Measurements from ENCODE around the gene TGM2. TPM values are rescaled to one million over a fixed set of nuclear protein-coding genes. Genes with fewer than 3 reads are reported as not detected.
A peak's percentile ranks its signal among the peaks of the same experiment; 100 is the strongest.

TGM2 gene
- total RNA-seq, 4 donors from 2014 or later = 31.4 to 216 (median 145) TPM

DNA sequence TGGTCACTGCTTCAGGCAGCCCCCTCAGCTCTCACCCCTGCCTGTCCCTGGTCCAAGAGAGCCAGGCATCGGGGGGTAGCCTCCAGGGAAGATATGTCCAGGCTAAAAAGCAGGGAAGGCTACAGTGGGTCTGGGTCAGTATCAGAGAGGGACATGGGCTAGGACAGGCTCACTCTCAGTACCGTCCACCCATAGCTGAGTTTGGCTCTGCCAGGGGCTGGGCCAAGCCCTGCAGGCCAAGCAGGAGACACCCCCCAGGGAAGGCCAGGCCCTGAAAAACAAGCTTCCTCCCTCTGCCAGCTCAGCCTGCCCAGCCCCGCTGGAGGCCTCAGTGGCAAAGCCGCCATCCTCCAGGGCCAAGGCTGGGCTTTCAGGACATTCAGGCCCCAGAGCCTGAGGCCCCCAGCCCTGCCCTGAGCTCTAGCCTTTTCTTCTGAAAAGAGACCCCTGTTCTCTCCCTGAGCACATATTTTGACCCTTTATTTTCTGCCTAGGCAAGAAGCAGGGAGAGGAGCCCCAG is 28.6 kb upstream of the TGM2 start:
- Histone ChIP-seq H3K36me3 (no peaks in the 10 kb centered on the region), H3K9me3 (no peaks in the 10 kb centered on the region), H3K27me3 (no peaks in the 10 kb centered on the region), H3K4me3 (no peak overlapping the region), H3K27ac (no peak overlapping the region), H3K4me1 (no peaks in the 10 kb centered on the region)
- TF ChIP-seq, protein P1, sequence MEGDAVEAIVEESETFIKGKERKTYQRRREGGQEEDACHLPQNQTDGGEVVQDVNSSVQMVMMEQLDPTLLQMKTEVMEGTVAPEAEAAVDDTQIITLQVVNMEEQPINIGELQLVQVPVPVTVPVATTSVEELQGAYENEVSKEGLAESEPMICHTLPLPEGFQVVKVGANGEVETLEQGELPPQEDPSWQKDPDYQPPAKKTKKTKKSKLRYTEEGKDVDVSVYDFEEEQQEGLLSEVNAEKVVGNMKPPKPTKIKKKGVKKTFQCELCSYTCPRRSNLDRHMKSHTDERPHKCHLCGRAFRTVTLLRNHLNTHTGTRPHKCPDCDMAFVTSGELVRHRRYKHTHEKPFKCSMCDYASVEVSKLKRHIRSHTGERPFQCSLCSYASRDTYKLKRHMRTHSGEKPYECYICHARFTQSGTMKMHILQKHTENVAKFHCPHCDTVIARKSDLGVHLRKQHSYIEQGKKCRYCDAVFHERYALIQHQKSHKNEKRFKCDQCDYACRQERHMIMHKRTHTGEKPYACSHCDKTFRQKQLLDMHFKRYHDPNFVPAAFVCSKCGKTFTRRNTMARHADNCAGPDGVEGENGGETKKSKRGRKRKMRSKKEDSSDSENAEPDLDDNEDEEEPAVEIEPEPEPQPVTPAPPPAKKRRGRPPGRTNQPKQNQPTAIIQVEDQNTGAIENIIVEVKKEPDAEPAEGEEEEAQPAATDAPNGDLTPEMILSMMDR (IDR thresholded peaks at IDR 0.05) = no peak
- no peak for TF ChIP-seq POLR2A (IDR thresholded peaks at IDR 0.05)
- DNase-seq = peak in 1 of 3 donors; percentile 34

DNA sequence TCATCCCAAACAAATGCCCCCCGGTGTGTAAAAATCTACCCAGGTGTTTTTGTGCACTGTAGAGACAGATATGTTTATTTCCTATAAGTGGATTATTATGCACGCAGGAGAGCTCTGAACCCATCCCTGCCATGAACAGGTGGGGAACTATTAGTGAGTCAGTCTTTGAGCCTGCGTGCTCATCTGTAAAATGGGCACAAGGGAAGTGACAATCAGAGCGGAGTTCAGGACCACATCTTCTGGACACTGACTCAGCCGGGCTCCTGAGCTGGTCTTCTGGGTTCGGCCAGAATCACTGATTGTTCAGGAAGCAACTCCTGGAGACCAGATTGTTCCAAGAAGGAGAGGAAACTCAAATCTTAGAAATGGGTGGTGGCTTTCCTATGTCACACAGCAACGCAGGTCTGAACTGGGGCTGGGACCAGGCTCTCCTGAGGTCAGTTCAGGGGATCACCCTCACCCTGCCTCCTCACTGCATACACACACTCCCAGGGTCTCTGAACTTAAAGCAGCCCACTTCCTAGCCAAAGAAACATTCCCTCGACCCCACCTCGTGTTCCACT is 27.3 kb upstream of the TGM2 start:
- H3K36me3 ChIP-seq = no peaks in the 10 kb centered on the region
- DNase-seq = peak in 1 of 3 donors; percentile 13
- no peak overlapping the region for H3K27ac ChIP-seq
- H3K4me1 ChIP-seq = no peaks in the 10 kb centered on the region
- no peak overlapping the region for H3K4me3 ChIP-seq
- no peak for TF ChIP-seq POLR2A (IDR thresholded peaks at IDR 0.05)
- no peaks in the 10 kb centered on the region for H3K27me3 ChIP-seq
- no peaks in the 10 kb centered on the region for H3K9me3 ChIP-seq

DNA sequence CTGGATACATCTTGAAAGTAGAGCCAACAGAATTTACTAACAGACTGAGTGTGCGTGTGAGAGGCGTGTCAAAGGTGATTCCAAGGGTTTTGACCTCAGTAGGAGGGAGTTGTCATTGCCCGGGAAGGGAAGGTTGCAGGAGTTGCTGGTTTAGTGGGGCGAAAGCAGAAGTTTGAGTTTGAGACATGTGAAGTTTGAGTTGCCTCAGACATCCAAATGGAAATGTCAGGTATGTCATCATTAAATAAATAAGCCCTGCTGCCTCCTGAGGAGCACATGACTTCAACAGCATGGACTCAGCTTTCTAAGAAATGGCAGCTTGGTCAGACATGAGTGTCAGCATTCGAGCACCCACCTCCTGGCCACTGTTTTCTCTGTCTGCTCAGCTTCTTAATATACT is 26.6 kb upstream of the TGM2 start:
- Histone ChIP-seq H3K9me3 (no peaks in the 10 kb centered on the region), H3K27me3 (no peaks in the 10 kb centered on the region), H3K4me1 (no peaks in the 10 kb centered on the region), H3K4me3 (no peak overlapping the region), H3K36me3 (no peaks in the 10 kb centered on the region), H3K27ac (no peak overlapping the region)
- TF ChIP-seq, protein P1 (IDR thresholded peaks at IDR 0.05) = no peak
- DNase-seq = peak in 1 of 3 donors; percentile 15

DNA sequence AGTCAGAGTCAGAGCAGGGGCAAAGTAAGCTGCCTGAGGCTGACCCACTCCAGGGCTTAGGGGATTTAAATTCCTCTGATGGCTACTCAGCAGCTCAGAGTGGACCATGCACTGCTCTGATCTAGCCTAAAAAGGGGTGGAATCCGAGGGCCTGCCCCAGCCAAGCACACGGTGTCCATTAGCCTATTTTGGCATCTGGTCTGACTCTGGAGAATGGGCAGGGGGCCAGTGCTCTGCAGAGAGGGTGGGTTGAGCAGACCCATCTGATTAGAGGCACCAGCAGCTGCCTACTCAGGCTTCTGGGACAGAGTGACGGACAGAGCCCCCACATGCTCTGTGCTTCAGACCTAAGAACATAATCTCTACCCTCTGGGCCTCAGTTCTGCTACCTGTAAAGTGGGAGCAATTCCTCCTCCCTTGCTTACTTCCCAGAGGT is 25.9 kb upstream of the TGM2 start:
- no peaks in the 10 kb centered on the region for H3K4me1 ChIP-seq
- no peaks in the 10 kb centered on the region for H3K27me3 ChIP-seq
- no peak overlapping the region for H3K27ac ChIP-seq
- peak in 1 of 3 donors; percentile 39 for DNase-seq
- TF ChIP-seq, protein P1 (IDR thresholded peaks at IDR 0.05) = no peak
- TF ChIP-seq POLR2A (IDR thresholded peaks at IDR 0.05) = no peak
- no peaks in the 10 kb centered on the region for H3K9me3 ChIP-seq
- H3K36me3 ChIP-seq = no peaks in the 10 kb centered on the region
- no peak overlapping the region for H3K4me3 ChIP-seq

DNA sequence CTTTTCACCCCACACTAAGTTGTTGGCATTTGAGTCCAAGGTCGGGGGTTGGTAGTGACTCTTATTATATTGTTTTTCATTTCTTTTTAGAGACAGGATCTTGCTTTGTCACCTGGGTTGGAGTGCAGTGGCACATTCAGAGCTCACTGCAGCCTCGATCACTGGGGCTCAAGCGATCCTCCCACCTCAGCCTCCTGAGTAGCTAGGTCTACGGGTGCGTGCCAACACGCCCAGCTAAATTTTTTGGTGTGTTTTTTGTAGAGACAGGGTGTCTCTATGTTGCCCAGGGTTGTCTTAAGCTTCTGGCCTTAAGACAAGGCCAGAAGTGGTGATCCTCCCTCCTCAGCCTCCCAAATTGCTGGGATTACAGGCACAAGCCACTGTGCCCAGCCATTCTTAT is 25.1 kb upstream of the TGM2 start:
- no peaks in the 10 kb centered on the region for H3K9me3 ChIP-seq
- H3K27me3 ChIP-seq = no peaks in the 10 kb centered on the region
- H3K36me3 ChIP-seq = no peaks in the 10 kb centered on the region
- TF ChIP-seq, protein P1 (IDR thresholded peaks at IDR 0.05) = no peak
- TF ChIP-seq POLR2A (IDR thresholded peaks at IDR 0.05) = no peak
- no peaks in the 10 kb centered on the region for H3K4me1 ChIP-seq
- peak in 1 of 3 donors; percentile 19 for DNase-seq
- no peak overlapping the region for H3K27ac ChIP-seq
- no peak overlapping the region for H3K4me3 ChIP-seq

DNA sequence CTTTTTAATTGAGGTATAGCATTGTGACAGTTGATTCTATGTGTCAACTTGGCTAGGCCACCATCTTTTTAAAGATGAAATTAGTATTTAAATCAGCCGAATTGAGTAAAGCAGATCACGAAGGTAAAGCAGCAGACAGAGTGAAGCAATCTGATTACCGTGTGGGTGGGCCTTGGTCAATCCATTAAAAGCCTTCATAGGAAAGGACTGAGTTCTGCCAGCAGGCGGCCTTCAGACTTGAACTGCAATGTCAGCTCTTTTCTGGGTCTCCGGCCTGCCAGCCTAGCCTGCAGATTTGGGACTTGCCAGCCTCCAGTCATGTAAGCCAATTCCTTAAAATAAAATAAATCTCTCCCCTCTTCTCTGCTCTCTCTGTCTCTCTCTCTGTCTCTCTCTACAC is 22.4 kb upstream of the TGM2 start:
- DNase-seq = peak in 1 of 3 donors; percentile 41
- Histone ChIP-seq H3K27me3 (no peaks in the 10 kb centered on the region), H3K9me3 (no peaks in the 10 kb centered on the region), H3K4me1 (no peaks in the 10 kb centered on the region), H3K27ac (no peak overlapping the region), H3K4me3 (no peak overlapping the region), H3K36me3 (no peaks in the 10 kb centered on the region)
- no peak for TF ChIP-seq POLR2A (IDR thresholded peaks at IDR 0.05)
- TF ChIP-seq, protein P1 (IDR thresholded peaks at IDR 0.05) = no peak
